ENCODE data around the gene DNAH11. TPM values are rescaled to one million over a fixed set of nuclear protein-coding genes. Genes with fewer than 3 reads are reported as not detected.
"Not testable (repeated sequence)": the region's sequence is repeated elsewhere in the genome, so short reads cannot be mapped to it uniquely, and the experiment has no call there.

DNAH11 gene
- total RNA-seq, 1 experiment from 2014 or later = 1.9 TPM

GRCh38 chr7:21724562-21724961, 181.7 kb downstream of the DNAH11 start:
- H3K9me3 Mint-ChIP-seq (ENCODE audit: low read depth, unreplicated experiment) = peaks cover 3% of the 10 kb centered on the region
- no peaks in the 10 kb centered on the region for H3K36me3 Mint-ChIP-seq (ENCODE audit: insufficient read depth, unreplicated experiment)
- DNase-seq = no peak
- intact Hi-C loops (cut with micrococcal nuclease; ENCODE audit: unreplicated experiment) = no loop called here
- no peak for TF ChIP-seq CTCF (IDR thresholded peaks at IDR 0.05; ENCODE audit: unreplicated experiment)
- no peak overlapping the region for H3K27ac Mint-ChIP-seq (ENCODE audit: unreplicated experiment)
- peaks cover 45% of the 10 kb centered on the region for H3K27me3 Mint-ChIP-seq (ENCODE audit: unreplicated experiment)
- BruUV-seq (replicated peaks) = no TSS peak
- CTCF ChIA-PET = no interaction called here
- H3K4me1 Mint-ChIP-seq (ENCODE audit: low read depth, unreplicated experiment) = no peaks in the 10 kb centered on the region
- H3K4me3 Mint-ChIP-seq (ENCODE audit: low read depth, unreplicated experiment) = no peak overlapping the region

- no peak for DNase-seq
- no TSS peak for BruUV-seq (replicated peaks)
- Mint-ChIP-seq H3K27ac (ENCODE audit: unreplicated experiment) (no peak overlapping the region), H3K36me3 (ENCODE audit: insufficient read depth, unreplicated experiment) (no peaks in the 10 kb centered on the region), H3K27me3 (ENCODE audit: unreplicated experiment) (peaks cover 10% of the 10 kb centered on the region), H3K9me3 (ENCODE audit: low read depth, unreplicated experiment) (peaks cover 3% of the 10 kb centered on the region), H3K4me1 (ENCODE audit: low read depth, unreplicated experiment) (no peaks in the 10 kb centered on the region), H3K4me3 (ENCODE audit: low read depth, unreplicated experiment) (no peak overlapping the region)
- intact Hi-C loops (cut with micrococcal nuclease; ENCODE audit: unreplicated experiment) = no loop called here
- TF ChIP-seq CTCF (IDR thresholded peaks at IDR 0.05; ENCODE audit: unreplicated experiment) = no peak
- CTCF ChIA-PET = no interaction called here
Measured at GRCh38 chr7:21730399-21730798, 187.6 kb downstream of the DNAH11 start.

GRCh38 chr7:21731977-21732376, 189.1 kb downstream of the DNAH11 start:
- intact Hi-C loops (cut with micrococcal nuclease; ENCODE audit: unreplicated experiment) = no loop called here
- Mint-ChIP-seq H3K27ac (ENCODE audit: unreplicated experiment) (no peak overlapping the region), H3K27me3 (ENCODE audit: unreplicated experiment) (peaks cover 10% of the 10 kb centered on the region), H3K4me3 (ENCODE audit: low read depth, unreplicated experiment) (no peak overlapping the region), H3K36me3 (ENCODE audit: insufficient read depth, unreplicated experiment) (no peaks in the 10 kb centered on the region), H3K9me3 (ENCODE audit: low read depth, unreplicated experiment) (peaks cover 3% of the 10 kb centered on the region), H3K4me1 (ENCODE audit: low read depth, unreplicated experiment) (no peaks in the 10 kb centered on the region)
- CTCF ChIA-PET = no interaction called here
- no peak for DNase-seq
- TF ChIP-seq CTCF (IDR thresholded peaks at IDR 0.05; ENCODE audit: unreplicated experiment) = no peak
- no TSS peak for BruUV-seq (replicated peaks)

GRCh38 chr7:21732956-21733355, 190.1 kb downstream of the DNAH11 start:
- CTCF ChIA-PET; intact Hi-C loops (cut with micrococcal nuclease; ENCODE audit: unreplicated experiment); H3K27ac Mint-ChIP-seq (ENCODE audit: unreplicated experiment); H3K36me3 Mint-ChIP-seq (ENCODE audit: insufficient read depth, unreplicated experiment); H3K4me3 Mint-ChIP-seq (ENCODE audit: low read depth, unreplicated experiment); H3K27me3 Mint-ChIP-seq (ENCODE audit: unreplicated experiment); BruUV-seq (replicated peaks); H3K4me1 Mint-ChIP-seq (ENCODE audit: low read depth, unreplicated experiment); DNase-seq; H3K9me3 Mint-ChIP-seq (ENCODE audit: low read depth, unreplicated experiment): not testable (repeated sequence)

GRCh38 chr7:21733837-21734236, 191.0 kb downstream of the DNAH11 start:
- Mint-ChIP-seq H3K4me3 (ENCODE audit: low read depth, unreplicated experiment) (no peak overlapping the region), H3K4me1 (ENCODE audit: low read depth, unreplicated experiment) (no peaks in the 10 kb centered on the region), H3K27me3 (ENCODE audit: unreplicated experiment) (peaks cover 6% of the 10 kb centered on the region), H3K36me3 (ENCODE audit: insufficient read depth, unreplicated experiment) (no peaks in the 10 kb centered on the region), H3K9me3 (ENCODE audit: low read depth, unreplicated experiment) (no peaks in the 10 kb centered on the region), H3K27ac (ENCODE audit: unreplicated experiment) (no peak overlapping the region)
- intact Hi-C loops (cut with micrococcal nuclease; ENCODE audit: unreplicated experiment) = no loop called here
- BruUV-seq (replicated peaks) = no TSS peak
- CTCF ChIA-PET = no interaction called here
- DNase-seq = no peak
- no peak for TF ChIP-seq CTCF (IDR thresholded peaks at IDR 0.05; ENCODE audit: unreplicated experiment)

All from Calu3 (cell line).